PC-9 (cell line): ENCODE data around the gene LRP2. TPM values are rescaled to one million over a fixed set of nuclear protein-coding genes. Genes with fewer than 3 reads are reported as not detected.
A peak's percentile ranks its signal among the peaks of the same experiment; 100 is the strongest.

Source experiments
- BruUV-seq: library from RNA; stranded (reverse); fragments of 400-500 nt; replicated peaks from 2 replicates; lab custom pipeline; 2021; lab: Mats Ljungman, UMichigan
- CTCF ChIA-PET: fragments of 300-600 bp; sonication (Branson Sonifier 250); formaldehyde crosslinking; loops from one replicate; lab custom pipeline; 2022; ENCODE audit warnings: antibody characterized with exemption; lab: Charles Lee
- POLR2A ChIA-PET: fragments of 300-600 bp; sonication (Branson Sonifier 250); formaldehyde crosslinking; loops from one replicate; lab custom pipeline; 2022; ENCODE audit warnings: antibody characterized with exemption; ENCODE audit not compliant: unreplicated experiment; lab: Charles Lee
- DNase-seq, 2 experiments: peaks; one replicate each; pipeline versions ENCODE4 v3.0.0 to v3.0.0-alpha.2; 2015 to 2022; ENCODE audit warnings: mixed read lengths in 1 of 2
- H2AFZ ChIP-seq: fragments of 200-600 bp; sonication (generic); 2 replicates; pipeline ENCODE4 v1.8.1; 2017; ENCODE audit warnings: antibody characterized with exemption
- H3F3A ChIP-seq: fragments of 200-600 bp; sonication (generic); 2 replicates; pipeline ENCODE4 v1.8.1; 2017; ENCODE audit warnings: antibody characterized with exemption, mild to moderate bottlenecking, low read depth; ENCODE audit not compliant: insufficient read depth
- H3K27ac ChIP-seq: fragments of 200-600 bp; sonication (generic); 2 replicates; pipeline ENCODE4 v1.6.1; 2016; ENCODE audit warnings: mixed run types
- H3K27me3 ChIP-seq: fragments of 200-600 bp; sonication (generic); 2 replicates; pipeline ENCODE4 v1.6.1; 2016; ENCODE audit warnings: low read depth, mixed run types; ENCODE audit not compliant: insufficient read depth
- H3K36me3 ChIP-seq: fragments of 200-600 bp; sonication (generic); 2 replicates; pipeline ENCODE4 v1.6.1; 2016; ENCODE audit warnings: low read depth, mixed run types
- H3K4me1 ChIP-seq: fragments of 200-600 bp; sonication (generic); replicated peaks from 2 replicates; pipeline ENCODE4 v1.6.1; 2016; ENCODE audit warnings: mixed run types; ENCODE audit not compliant: insufficient read depth
- H3K4me2 ChIP-seq: fragments of 200-600 bp; sonication (generic); 2 replicates; pipeline ENCODE4 v1.6.1; 2017; ENCODE audit warnings: mixed run types
- H3K4me3 ChIP-seq: fragments of 200-600 bp; sonication (generic); 2 replicates; pipeline ENCODE4 v1.6.1; 2016; ENCODE audit warnings: mixed run types
- H3K79me2 ChIP-seq: fragments of 200-600 bp; sonication (generic); 2 replicates; pipeline ENCODE4 v1.6.1; 2017; ENCODE audit warnings: low read depth, mixed run types
- H3K9me2 ChIP-seq: fragments of 200-600 bp; sonication (generic); 2 replicates; pipeline ENCODE4 v1.8.1; 2017; ENCODE audit warnings: mild to moderate bottlenecking; ENCODE audit not compliant: insufficient read depth
- H3K9me3 ChIP-seq: fragments of 200-600 bp; sonication (generic); 2 replicates; pipeline ENCODE4 v1.8.1; 2016; ENCODE audit warnings: low read depth; ENCODE audit not compliant: insufficient read depth
- H4K20me1 ChIP-seq: fragments of 200-600 bp; sonication (generic); 2 replicates; pipeline ENCODE4 v1.8.1; 2017; ENCODE audit not compliant: insufficient read depth
- CTCF ChIP-seq: fragments of 200-600 bp; sonication (generic); conservative IDR thresholded peaks from 2 replicates; pipeline ENCODE4 v1.6.1; 2017; ENCODE audit warnings: mixed run types, antibody characterized with exemption, mild to moderate bottlenecking, moderate library complexity
- EZH2 ChIP-seq: fragments of 200-600 bp; sonication (generic); IDR thresholded peaks from 2 replicates; pipeline ENCODE4 v1.8.0; 2017; ENCODE audit warnings: antibody characterized with exemption, low read depth
- intact Hi-C: fragments of 100-400 bp; cut with micrococcal nuclease; formaldehyde crosslinking; loops from one replicate; pipeline ENCODE4 v1.10.0; 2022; ENCODE audit not compliant: unreplicated experiment
- total RNA-seq: library from RNA; stranded (reverse); gene quantifications from 2 replicates; pipeline ENCODE4 v1.2.3, GENCODE V29; 2021

LRP2 gene
- total RNA-seq, 1 experiment from 2014 or later = not detected

GRCh38 chr2:169091256-169091655 lies 271.1 kb downstream of the LRP2 start:
- Histone ChIP-seq H3F3A (peaks cover 46% of the 10 kb centered on the region), H3K79me2 (no peaks in the 10 kb centered on the region), H3K4me3 (peak overlapping the region; percentile 27; the same call in 1 of the 2 replicates), H3K9me2 (no peaks in the 10 kb centered on the region), H3K27ac (peak overlapping the region; percentile 91), H3K36me3 (no peaks in the 10 kb centered on the region), H3K4me2 (peak overlapping the region; percentile 75), H2AFZ (peak overlapping the region; percentile 54; the same call in 1 of the 2 replicates), H3K9me3 (no peaks in the 10 kb centered on the region; the same call in 1 of the 2 replicates), H4K20me1 (no peaks in the 10 kb centered on the region), H3K4me1 (peaks cover 83% of the 10 kb centered on the region), H3K27me3 (no peaks in the 10 kb centered on the region)
- intact Hi-C loops = loop anchor here (1.0 to 5.0 kb wide), 2 partner anchors 54 to 127 kb away; no protein-coding TSS in a partner anchor
- no peak for TF ChIP-seq CTCF
- no peak for TF ChIP-seq EZH2
- peak in 1 of 2 experiments; percentile 92 for DNase-seq
- CTCF ChIA-PET = no interaction called here
- BruUV-seq = no TSS peak
- POLR2A ChIA-PET = no interaction called here

GRCh38 chr2:169090133-169090820 lies 272.1 kb downstream of the LRP2 start:
- Histone ChIP-seq H3K4me2 (no peak overlapping the region), H4K20me1 (no peaks in the 10 kb centered on the region), H3K4me1 (peaks cover 78% of the 10 kb centered on the region), H3K27ac (no peak overlapping the region), H3K36me3 (no peaks in the 10 kb centered on the region), H3K4me3 (no peak overlapping the region), H3K9me3 (no peaks in the 10 kb centered on the region; the same call in 1 of the 2 replicates), H3K27me3 (no peaks in the 10 kb centered on the region), H2AFZ (no peak overlapping the region), H3K9me2 (no peaks in the 10 kb centered on the region), H3K79me2 (no peaks in the 10 kb centered on the region), H3F3A (peaks cover 40% of the 10 kb centered on the region)
- intact Hi-C loops = loop anchor here (5.0 kb wide), 1 partner anchor 53 kb away; no protein-coding TSS in a partner anchor
- TF ChIP-seq EZH2 = no peak
- TF ChIP-seq CTCF = no peak
- no peak for DNase-seq
- BruUV-seq = no TSS peak
- POLR2A ChIA-PET = no interaction called here
- CTCF ChIA-PET = no interaction called here

- POLR2A ChIA-PET = no interaction called here
- no peak overlapping the region for H3K27ac ChIP-seq
- BruUV-seq = no TSS peak
These were observed 273.2 kb downstream of the LRP2 start for GRCh38 chr2:169089182-169089581.

More at GRCh38 chr2:169089182-169089581, 273.2 kb downstream of the LRP2 start:
- Histone ChIP-seq H3K9me2 (no peaks in the 10 kb centered on the region), H3K36me3 (no peaks in the 10 kb centered on the region), H2AFZ (no peak overlapping the region), H4K20me1 (no peaks in the 10 kb centered on the region), H3K79me2 (no peaks in the 10 kb centered on the region), H3K4me1 (peaks cover 70% of the 10 kb centered on the region), H3K27me3 (no peaks in the 10 kb centered on the region), H3K9me3 (peaks cover under 1% of the 10 kb centered on the region), H3F3A (peaks cover 38% of the 10 kb centered on the region), H3K4me3 (no peak overlapping the region), H3K4me2 (no peak overlapping the region)
- CTCF ChIA-PET = no interaction called here
- no peak for DNase-seq
- intact Hi-C loops = no loop called here
- no peak for TF ChIP-seq EZH2
- TF ChIP-seq CTCF = no peak
